PFSK-1 (cell line): ENCODE data around the gene CCDC13.

Experiments used
- POLR2AphosphoS5 ChIP-seq: IDR thresholded peaks from 2 replicates; pipeline ENCODE4 v1.6.1; 2012; ENCODE audit warnings: low read depth, mild to moderate bottlenecking, control low read depth, low read length, moderate library complexity
- TAF1 ChIP-seq: IDR thresholded peaks from 2 replicates; pipeline ENCODE4 v1.6.1; 2012; ENCODE audit warnings: low read length, control low read depth, borderline replicate concordance; ENCODE audit not compliant: insufficient read depth

- no peak for TF ChIP-seq POLR2AphosphoS5
- no peak for TF ChIP-seq TAF1
These were observed 30.8 kb downstream of the CCDC13 start for GRCh38 chr3:42742259-42742658.
